HG03457 (cell line): ENCODE data around the gene FAU.

Experiments used
- ATAC-seq: cut with Tn5 transposase; IDR thresholded peaks from one replicate; pipeline ENCODE4 v1.9.1; 2021; ENCODE audit warnings: moderate number of reproducible peaks; ENCODE audit not compliant: unreplicated experiment

The FAU gene

GRCh38 chr11:65136515-65137096 is 14.7 kb upstream of the FAU start:
- no peak for ATAC-seq

GRCh38 chr11:65135633-65136145 is 13.8 kb upstream of the FAU start:
- no peak for ATAC-seq

- peak; percentile 50 for ATAC-seq
These were observed 13.2 kb upstream of the FAU start for GRCh38 chr11:65134952-65135632.

- ATAC-seq, result peak; percentile 34
These were observed 12.5 kb upstream of the FAU start, which contains the start of gene SYVN1 for GRCh38 chr11:65134240-65134951. Gene SYVN1 (minus strand): TSS chr11:65134519. CDS start chr11:65133601, 918 bp downstream.

- ATAC-seq, result no peak
These were observed 11.8 kb upstream of the FAU start for GRCh38 chr11:65133724-65134123.

- ATAC-seq, result no peak
These were observed 11.2 kb upstream of the FAU start for GRCh38 chr11:65132988-65133700.

- no peak for ATAC-seq
These were observed 10.5 kb upstream of the FAU start for GRCh38 chr11:65132238-65132987.

GRCh38 chr11:65131895-65132237 is 9.9 kb upstream of the FAU start:
- ATAC-seq, result no peak

- ATAC-seq, result no peak
These were observed 9.5 kb upstream of the FAU start for GRCh38 chr11:65131417-65131776.

- ATAC-seq, result no peak
These were observed 8.9 kb upstream of the FAU start for GRCh38 chr11:65130631-65131416.

- no peak for ATAC-seq
These were observed 7.9 kb upstream of the FAU start for GRCh38 chr11:65129649-65130441.

- no peak for ATAC-seq
These were observed 6.5 kb upstream of the FAU start for GRCh38 chr11:65128182-65129145.

- no peak for ATAC-seq
These were observed 5.7 kb upstream of the FAU start for GRCh38 chr11:65127473-65128181.

GRCh38 chr11:65126624-65127274 is 4.8 kb upstream of the FAU start:
- no peak for ATAC-seq

GRCh38 chr11:65125197-65126056 is 3.5 kb upstream of the FAU start:
- no peak for ATAC-seq
